Effector memory CD4-positive, alpha-beta T cell (primary cell): ENCODE results near the gene SLC10A6.

Source experiments
- DNase-seq, 3 donors: peaks; one replicate each; pipeline ENCODE4 v3.0.0-alpha.2; 2020
- H3K27ac ChIP-seq: 2 replicates; pipeline ENCODE4 v1.7.0; 2013; ENCODE audit warnings: mild to moderate bottlenecking, low read length, moderate library complexity; ENCODE audit not compliant: insufficient read depth, poor library complexity, severe bottlenecking
- H3K27me3 ChIP-seq: replicated peaks from 2 replicates; pipeline ENCODE4 v1.7.0; 2013; ENCODE audit warnings: mild to moderate bottlenecking, low read length; ENCODE audit not compliant: insufficient read depth, control insufficient read depth, poor library complexity, severe bottlenecking
- H3K36me3 ChIP-seq: 2 replicates; pipeline ENCODE4 v1.7.0; 2013; ENCODE audit warnings: mild to moderate bottlenecking, low read length, moderate library complexity; ENCODE audit not compliant: control insufficient read depth, insufficient read depth
- H3K4me1 ChIP-seq: 2 replicates; pipeline ENCODE4 v1.7.0; 2013; ENCODE audit warnings: low read length, mild to moderate bottlenecking; ENCODE audit not compliant: control insufficient read depth, insufficient read depth, poor library complexity, severe bottlenecking
- H3K4me3 ChIP-seq: 2 replicates; pipeline ENCODE4 v1.7.0; 2013; ENCODE audit warnings: low read length, low read depth, mild to moderate bottlenecking; ENCODE audit not compliant: insufficient read depth, poor library complexity, severe bottlenecking
- H3K9me3 ChIP-seq: 2 replicates; pipeline ENCODE4 v1.7.0; 2013; ENCODE audit warnings: mild to moderate bottlenecking, low read length, moderate library complexity; ENCODE audit not compliant: control insufficient read depth

The SLC10A6 gene

GRCh38 chr4:86831262-86832130 is 17.7 kb downstream of the SLC10A6 start:
- Histone ChIP-seq H3K4me3 (no peak overlapping the region), H3K4me1 (no peaks in the 10 kb centered on the region), H3K9me3 (no peaks in the 10 kb centered on the region), H3K27me3 (no peaks in the 10 kb centered on the region), H3K27ac (no peak overlapping the region), H3K36me3 (no peaks in the 10 kb centered on the region)
- no peak for DNase-seq

GRCh38 chr4:86825511-86825910 is 23.7 kb downstream of the SLC10A6 start:
- Histone ChIP-seq H3K9me3 (no peaks in the 10 kb centered on the region), H3K27me3 (no peaks in the 10 kb centered on the region), H3K4me3 (no peak overlapping the region), H3K36me3 (no peaks in the 10 kb centered on the region), H3K27ac (no peak overlapping the region), H3K4me1 (no peaks in the 10 kb centered on the region)
- DNase-seq = no peak

GRCh38 chr4:86822136-86822535 is 27.0 kb downstream of the SLC10A6 start:
- Histone ChIP-seq H3K36me3 (no peaks in the 10 kb centered on the region), H3K27me3 (no peaks in the 10 kb centered on the region), H3K4me1 (no peaks in the 10 kb centered on the region), H3K4me3 (no peak overlapping the region), H3K27ac (no peak overlapping the region), H3K9me3 (no peaks in the 10 kb centered on the region)
- no peak for DNase-seq

DNA sequence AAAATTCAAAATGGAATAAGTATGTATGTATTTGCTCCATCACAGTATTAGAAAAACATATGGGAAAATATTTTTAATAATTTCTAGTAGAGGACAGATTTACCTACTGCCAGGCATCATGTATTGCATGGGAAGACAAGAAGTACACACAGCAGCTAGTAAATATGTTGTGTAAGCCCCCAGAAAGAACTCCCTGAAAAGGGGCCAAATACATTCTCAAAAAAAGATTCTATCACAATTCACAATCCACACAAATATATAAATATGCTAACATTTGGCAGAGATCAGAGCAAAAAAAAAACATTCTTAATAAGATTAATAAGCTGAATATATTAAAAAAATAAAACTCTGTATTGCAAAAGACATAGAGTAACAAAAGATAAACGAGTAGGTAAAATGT is 28.0 kb downstream of the SLC10A6 start:
- DNase-seq = no peak
- Histone ChIP-seq H3K4me3 (no peak overlapping the region), H3K27me3 (no peaks in the 10 kb centered on the region), H3K27ac (no peak overlapping the region), H3K4me1 (no peaks in the 10 kb centered on the region), H3K9me3 (no peaks in the 10 kb centered on the region), H3K36me3 (no peaks in the 10 kb centered on the region)

GRCh38 chr4:86819561-86819960 is 29.6 kb downstream of the SLC10A6 start:
- H3K4me1 ChIP-seq = no peaks in the 10 kb centered on the region
- no peaks in the 10 kb centered on the region for H3K27me3 ChIP-seq
- no peak overlapping the region for H3K4me3 ChIP-seq
- H3K27ac ChIP-seq = no peak overlapping the region
- DNase-seq = no peak
- H3K36me3 ChIP-seq = no peaks in the 10 kb centered on the region
- no peaks in the 10 kb centered on the region for H3K9me3 ChIP-seq

- H3K4me1 ChIP-seq = no peaks in the 10 kb centered on the region
Observed at GRCh38 chr4:86818841-86819240, 30.3 kb downstream of the SLC10A6 start.

DNA sequence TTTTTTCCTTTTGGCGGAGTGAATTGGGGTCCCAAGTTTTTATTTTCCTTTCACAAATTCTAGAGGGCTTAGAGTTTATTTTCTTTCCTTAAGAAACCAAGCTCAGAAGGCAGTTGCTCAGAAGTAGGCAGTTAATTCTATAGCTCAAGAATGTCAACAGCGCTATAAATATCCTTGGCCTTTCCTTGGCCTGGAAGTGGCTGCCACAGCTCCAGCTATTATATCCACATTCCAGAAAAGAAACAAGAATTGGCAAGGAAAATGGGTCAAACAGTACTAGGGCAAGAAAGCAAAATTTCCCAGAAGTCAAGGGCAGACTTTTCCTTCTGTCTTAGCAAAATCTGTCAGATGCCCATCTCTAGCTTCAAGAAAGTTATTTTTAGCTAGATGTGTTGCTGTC is 31.0 kb downstream of the SLC10A6 start:
- no peak overlapping the region for H3K4me3 ChIP-seq

More at GRCh38 chr4:86818841-86819240, 30.3 kb downstream of the SLC10A6 start:
- H3K4me3 ChIP-seq = no peak overlapping the region
- DNase-seq = no peak
- H3K27me3 ChIP-seq = no peaks in the 10 kb centered on the region
- H3K36me3 ChIP-seq = no peaks in the 10 kb centered on the region
- H3K9me3 ChIP-seq = no peaks in the 10 kb centered on the region
- H3K27ac ChIP-seq = no peak overlapping the region

GRCh38 chr4:86816501-86817273 is 32.5 kb downstream of the SLC10A6 start:
- no peaks in the 10 kb centered on the region for H3K36me3 ChIP-seq
- H3K9me3 ChIP-seq = no peaks in the 10 kb centered on the region
- H3K27ac ChIP-seq = no peak overlapping the region
- no peak for DNase-seq
- no peaks in the 10 kb centered on the region for H3K4me1 ChIP-seq
- H3K27me3 ChIP-seq = no peaks in the 10 kb centered on the region
- H3K4me3 ChIP-seq = no peak overlapping the region

More for the DNA sequence above, 31.0 kb downstream of the SLC10A6 start:
- H3K27me3 ChIP-seq = no peaks in the 10 kb centered on the region
- H3K27ac ChIP-seq = no peak overlapping the region
- DNase-seq = no peak
- no peaks in the 10 kb centered on the region for H3K36me3 ChIP-seq
- no peaks in the 10 kb centered on the region for H3K9me3 ChIP-seq
- no peaks in the 10 kb centered on the region for H3K4me1 ChIP-seq

- no peak overlapping the region for H3K27ac ChIP-seq
- DNase-seq = no peak
Observed at GRCh38 chr4:86815653-86816052, 33.5 kb downstream of the SLC10A6 start.

DNA sequence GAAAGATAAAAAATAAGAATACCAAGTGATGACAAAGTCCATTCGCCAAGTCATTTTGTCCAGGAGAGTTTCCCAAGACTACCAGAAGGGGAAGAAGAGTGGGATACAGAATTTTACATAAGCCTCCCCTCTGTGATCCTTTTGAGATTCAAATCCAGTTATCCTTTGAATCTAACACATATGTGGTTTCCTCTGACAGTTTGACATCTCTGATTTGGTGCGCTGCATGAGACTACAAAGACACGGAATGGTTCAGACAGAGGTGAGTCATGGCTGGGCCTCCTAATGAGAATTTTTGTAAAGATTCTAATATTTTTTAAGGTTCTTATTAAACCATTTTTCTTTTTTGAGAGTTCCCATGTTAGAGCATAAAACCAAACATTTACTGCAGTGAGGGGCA is 38.3 kb downstream of the SLC10A6 start:
- H3K27me3 ChIP-seq = no peaks in the 10 kb centered on the region
- H3K27ac ChIP-seq = no peak overlapping the region
- DNase-seq = no peak
- no peak overlapping the region for H3K4me3 ChIP-seq
- H3K36me3 ChIP-seq = no peaks in the 10 kb centered on the region
- H3K4me1 ChIP-seq = no peaks in the 10 kb centered on the region
- no peaks in the 10 kb centered on the region for H3K9me3 ChIP-seq

More at GRCh38 chr4:86815653-86816052, 33.5 kb downstream of the SLC10A6 start:
- H3K4me3 ChIP-seq = no peak overlapping the region
- H3K4me1 ChIP-seq = no peaks in the 10 kb centered on the region
- no peaks in the 10 kb centered on the region for H3K9me3 ChIP-seq
- no peaks in the 10 kb centered on the region for H3K27me3 ChIP-seq
- H3K36me3 ChIP-seq = no peaks in the 10 kb centered on the region
